GM12891 (cell line): ENCODE measurements around the gene SLC9C1.

ENCODE experiments used
- DNase-seq: peaks from one replicate; pipeline ENCODE4 v3.0.0; 2011; ENCODE audit warnings: low spot score; ENCODE audit not compliant: insufficient read length
- FAIRE-seq: peaks from 2 replicates; lab custom pipeline; 2011; peaks lifted over from hg19 to GRCh38; lab: Jason Lieb, UNC
- PAX5 ChIP-seq: IDR thresholded peaks from 2 replicates; pipeline ENCODE4 v1.6.1; 2011; ENCODE audit warnings: low read length, moderate library complexity, mild to moderate bottlenecking; ENCODE audit not compliant: insufficient read depth, severe bottlenecking
- POLR2A ChIP-seq: IDR thresholded peaks from 2 replicates; pipeline ENCODE4 v1.6.1; 2011; ENCODE audit warnings: low read depth, low read length, control low read depth
- POLR2AphosphoS5 ChIP-seq: IDR thresholded peaks from 2 replicates; pipeline ENCODE4 v1.6.1; 2011; ENCODE audit warnings: low read depth, low read length, control low read depth
- POU2F2 ChIP-seq: IDR thresholded peaks from 2 replicates; pipeline ENCODE4 v1.6.1; 2011; ENCODE audit warnings: low read depth, mild to moderate bottlenecking, control low read depth, low read length, moderate library complexity
- SPI1 ChIP-seq: IDR thresholded peaks from 2 replicates; pipeline ENCODE4 v1.6.1; 2011; ENCODE audit warnings: low read depth, low read length, control low read depth
- TAF1 ChIP-seq: IDR thresholded peaks from 2 replicates; pipeline ENCODE4 v1.6.1; 2011; ENCODE audit warnings: low read depth, low read length, control low read depth

Gene SLC9C1

GRCh38 chr3:112116748-112117186 is 177.2 kb downstream of the SLC9C1 start:
- peak; percentile 16 for FAIRE-seq
- DNase-seq = no peak
- no peak for TF ChIP-seq PAX5
- TF ChIP-seq TAF1 = 0 out of 2 replicates have a peak, but pooled peaks have one; percentile 24
- no peak for TF ChIP-seq POLR2A
- TF ChIP-seq POLR2AphosphoS5 = no peak
- no peak for TF ChIP-seq POU2F2

- FAIRE-seq (peak; percentile 69), DNase-seq (no peak)
- TF ChIP-seq PAX5 (no peak), POU2F2 (0 out of 2 replicates have a peak, but pooled peaks have one; percentile 14), TAF1 (no peak), SPI1 (peak; percentile 27; the same call in 1 of the 2 replicates), POLR2A (peak; percentile 34; the same call in 1 of the 2 replicates), POLR2AphosphoS5 (no peak)
Observed at GRCh38 chr3:112115806-112116383, 178.1 kb downstream of the SLC9C1 start.

GRCh38 chr3:112115161-112115739 is 178.8 kb downstream of the SLC9C1 start:
- TF ChIP-seq POLR2AphosphoS5 (peak; percentile 43; the same call in 1 of the 2 replicates), POU2F2 (peak; percentile 42), TAF1 (peak; percentile 26; the same call in 1 of the 2 replicates), SPI1 (0 out of 2 replicates have a peak, but pooled peaks have one; percentile 21), PAX5 (no peak), POLR2A (peak; percentile 68)
- FAIRE-seq = peak; percentile 82

GRCh38 chr3:112114576-112115160 is 179.3 kb downstream of the SLC9C1 start:
- no peak for TF ChIP-seq POLR2AphosphoS5
- TF ChIP-seq TAF1 = no peak
- TF ChIP-seq POLR2A = no peak
- no peak for TF ChIP-seq PAX5
- TF ChIP-seq SPI1 = no peak
- TF ChIP-seq POU2F2 = no peak
- no peak for DNase-seq
- no peak for FAIRE-seq

More at GRCh38 chr3:112115161-112115739, 178.8 kb downstream of the SLC9C1 start:
- DNase-seq = no peak

- TF ChIP-seq TAF1 (no peak), PAX5 (no peak), POLR2A (no peak), SPI1 (no peak), POU2F2 (no peak), POLR2AphosphoS5 (no peak)
- DNase-seq (no peak), FAIRE-seq (peak; percentile 98)
Observed at GRCh38 chr3:112111785-112112402, 182.1 kb downstream of the SLC9C1 start.

GRCh38 chr3:112109322-112109721 is 184.7 kb downstream of the SLC9C1 start:
- DNase-seq = no peak
- TF ChIP-seq POU2F2 = no peak
- TF ChIP-seq POLR2AphosphoS5 = no peak
- no peak for TF ChIP-seq POLR2A
- no peak for TF ChIP-seq TAF1
- no peak for TF ChIP-seq SPI1
- no peak for TF ChIP-seq PAX5
- FAIRE-seq = no peak

- no peak for DNase-seq
- TF ChIP-seq POLR2AphosphoS5 (no peak), PAX5 (no peak), SPI1 (no peak), POLR2A (no peak), POU2F2 (no peak), TAF1 (no peak)
- no peak for FAIRE-seq
Observed at GRCh38 chr3:112104774-112105173, 189.2 kb downstream of the SLC9C1 start.

- no peak for DNase-seq
- peak; percentile 9 for FAIRE-seq
- no peak for TF ChIP-seq POLR2A
- TF ChIP-seq PAX5 = no peak
Observed at GRCh38 chr3:112101916-112102315, 192.1 kb downstream of the SLC9C1 start.

GRCh38 chr3:112097378-112097777 is 196.6 kb downstream of the SLC9C1 start:
- peak; percentile 56 for FAIRE-seq
- no peak for DNase-seq

More at GRCh38 chr3:112097378-112097777, 196.6 kb downstream of the SLC9C1 start:
- no peak for TF ChIP-seq TAF1
- no peak for TF ChIP-seq SPI1
- TF ChIP-seq POU2F2 = no peak
- TF ChIP-seq PAX5 = no peak
- TF ChIP-seq POLR2AphosphoS5 = no peak
